ENCODE measurements around the gene NOX4. TPM values are rescaled to one million over a fixed set of nuclear protein-coding genes. Genes with fewer than 3 reads are reported as not detected.

The NOX4 gene
- total RNA-seq, 1 donor from 2014 or later = 16.8 TPM

- no peak for DNase-seq (ENCODE audit: low read depth)
- TF ChIP-seq CTCF (IDR thresholded peaks at IDR 0.05; ENCODE audit: insufficient read depth, low read length, poor library complexity, severe bottlenecking) = no peak
- Histone ChIP-seq H3K27me3 (ENCODE audit: control insufficient read depth, insufficient read depth, low read length) (no peaks in the 10 kb centered on the region), H3K36me3 (ENCODE audit: control insufficient read depth, insufficient read depth, low read length) (peaks cover 1% of the 10 kb centered on the region), H3K4me3 (ENCODE audit: low read depth, low read length) (peak overlapping the region; percentile 48)
Measured at GRCh38 chr11:89490602-89490980, 584 bp downstream of the NOX4 start.

- no peak for DNase-seq (ENCODE audit: low read depth)
- H3K36me3 ChIP-seq (ENCODE audit: control insufficient read depth, insufficient read depth, low read length) = peaks cover 1% of the 10 kb centered on the region
Measured at GRCh38 chr11:89489930-89490329, 1.2 kb downstream of the NOX4 start.

DNA sequence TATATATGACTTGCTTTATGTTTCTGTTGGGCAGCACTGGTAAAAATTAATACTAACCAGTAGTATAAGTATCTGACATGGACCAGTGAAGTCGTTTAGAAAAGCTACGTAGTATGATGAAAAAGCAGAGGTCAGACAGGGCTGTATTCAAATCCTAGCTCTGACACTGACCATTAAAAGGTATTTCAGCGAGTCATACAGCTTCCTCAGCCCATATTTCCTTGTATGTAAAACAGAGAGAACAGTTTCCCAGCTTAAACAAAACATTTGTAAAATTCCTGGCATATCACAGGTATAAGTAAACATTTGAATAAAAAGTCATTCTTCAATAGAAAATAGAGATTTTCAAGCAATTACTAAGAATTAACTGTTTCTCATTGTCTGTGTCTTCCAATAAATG is 4.2 kb downstream of the NOX4 start:
- no peak for TF ChIP-seq CTCF (IDR thresholded peaks at IDR 0.05; ENCODE audit: insufficient read depth, low read length, poor library complexity, severe bottlenecking)
- Histone ChIP-seq H3K36me3 (ENCODE audit: control insufficient read depth, insufficient read depth, low read length) (no peaks in the 10 kb centered on the region), H3K27me3 (ENCODE audit: control insufficient read depth, insufficient read depth, low read length) (no peaks in the 10 kb centered on the region), H3K4me3 (ENCODE audit: low read depth, low read length) (no peak overlapping the region)
- peak; percentile 53 for DNase-seq (ENCODE audit: low read depth)

More at GRCh38 chr11:89489930-89490329, 1.2 kb downstream of the NOX4 start:
- Histone ChIP-seq H3K27me3 (ENCODE audit: control insufficient read depth, insufficient read depth, low read length) (no peaks in the 10 kb centered on the region), H3K4me3 (ENCODE audit: low read depth, low read length) (no peak overlapping the region)
- no peak for TF ChIP-seq CTCF (IDR thresholded peaks at IDR 0.05; ENCODE audit: insufficient read depth, low read length, poor library complexity, severe bottlenecking)

DNA sequence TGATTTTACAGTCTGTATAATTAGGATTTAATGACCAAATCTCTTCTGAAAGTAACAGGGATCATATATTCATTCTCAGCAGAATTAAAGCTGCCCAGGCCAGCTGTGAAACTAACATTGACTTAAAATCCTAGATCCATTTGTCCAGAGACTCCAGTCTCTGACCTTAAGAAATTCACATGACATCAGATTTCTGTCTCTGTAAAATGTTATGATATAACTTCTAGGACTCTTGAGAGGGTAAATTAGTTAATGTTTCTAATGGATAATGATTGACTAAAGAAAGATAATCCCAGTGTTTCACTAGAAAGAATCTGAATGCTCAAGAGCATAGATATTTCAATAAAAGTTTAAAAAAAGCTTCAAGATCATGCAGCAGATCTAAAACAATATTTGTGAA is 6.3 kb downstream of the NOX4 start:
- Histone ChIP-seq H3K36me3 (ENCODE audit: control insufficient read depth, insufficient read depth, low read length) (no peaks in the 10 kb centered on the region), H3K4me3 (ENCODE audit: low read depth, low read length) (no peak overlapping the region), H3K27me3 (ENCODE audit: control insufficient read depth, insufficient read depth, low read length) (no peaks in the 10 kb centered on the region)
- no peak for DNase-seq (ENCODE audit: low read depth)
- no peak for TF ChIP-seq CTCF (IDR thresholded peaks at IDR 0.05; ENCODE audit: insufficient read depth, low read length, poor library complexity, severe bottlenecking)

DNA sequence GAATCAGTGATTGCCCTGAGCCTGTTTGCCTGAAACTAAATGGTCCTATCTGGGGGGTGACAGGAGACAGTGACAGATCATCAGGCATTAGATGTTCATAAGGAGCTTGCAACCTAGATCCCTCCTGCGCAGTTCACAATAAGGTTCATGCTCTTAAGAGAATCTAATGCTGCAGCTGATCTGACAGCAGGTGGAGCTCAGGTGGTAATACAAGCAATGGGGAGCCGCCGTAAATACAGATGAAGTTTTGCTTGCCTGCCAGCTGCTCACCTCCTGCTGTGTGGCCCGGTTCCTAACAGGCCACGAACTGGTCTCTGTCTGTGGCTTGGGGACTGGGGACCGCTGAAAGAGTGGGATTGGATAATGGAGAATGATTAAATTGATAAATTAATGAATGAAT is 14.0 kb downstream of the NOX4 start:
- Histone ChIP-seq H3K27me3 (ENCODE audit: control insufficient read depth, insufficient read depth, low read length) (no peaks in the 10 kb centered on the region), H3K4me3 (ENCODE audit: low read depth, low read length) (no peak overlapping the region), H3K36me3 (ENCODE audit: control insufficient read depth, insufficient read depth, low read length) (no peaks in the 10 kb centered on the region)
- peak; percentile 5 for TF ChIP-seq CTCF (IDR thresholded peaks at IDR 0.05; ENCODE audit: insufficient read depth, low read length, poor library complexity, severe bottlenecking)
- no peak for DNase-seq (ENCODE audit: low read depth)

- no peak overlapping the region for H3K4me3 ChIP-seq (ENCODE audit: low read depth, low read length)
- no peak for TF ChIP-seq CTCF (IDR thresholded peaks at IDR 0.05; ENCODE audit: insufficient read depth, low read length, poor library complexity, severe bottlenecking)
- no peak for DNase-seq (ENCODE audit: low read depth)
- H3K36me3 ChIP-seq (ENCODE audit: control insufficient read depth, insufficient read depth, low read length) = no peaks in the 10 kb centered on the region
- no peaks in the 10 kb centered on the region for H3K27me3 ChIP-seq (ENCODE audit: control insufficient read depth, insufficient read depth, low read length)
Measured at GRCh38 chr11:89463266-89463780, 27.9 kb downstream of the NOX4 start.
